ENCODE measurements around the gene TCAP. TPM values are rescaled to one million over a fixed set of nuclear protein-coding genes. Genes with fewer than 3 reads are reported as not detected.
A peak's percentile ranks its signal among the peaks of the same experiment; 100 is the strongest.

Gene TCAP
- total RNA-seq, 4 donors from 2014 or later: 0.25 to 3.6 (median 1.5) TPM

GRCh38 chr17:39687101-39687545, 22.0 kb downstream of the TCAP start:
- Histone ChIP-seq H3K27me3 (no peaks in the 10 kb centered on the region), H3K4me1 (peaks cover 0 to 20% (median 8%) of the 10 kb centered on the region in 3 donors), H3K9me3 (no peaks in the 10 kb centered on the region), H3K36me3 (peaks cover 0 to 34% of the 10 kb centered on the region in 2 donors), H3K4me3 (peak overlapping the region; percentile 69 to 76), H3K27ac (peak overlapping the region in 3 of 4 donors; percentile 90 to 93 (median 91))
- no peak for ATAC-seq
- TF ChIP-seq POLR2A (IDR thresholded peaks at IDR 0.05) (no peak), CTCF (IDR thresholded peaks at IDR 0.05) (no peak), EP300 (IDR thresholded peaks at IDR 0.05) (no peak), POLR2AphosphoS5 (IDR thresholded peaks at IDR 0.05) (no peak)
- WGBS, 2 donors (ENCODE audit: low coverage in 1 of 2): 44 to 80% methylated on average over 1 to 5 of the region's 6 CpGs

GRCh38 chr17:39687546-39688474, 22.7 kb downstream of the TCAP start, which contains the start of gene PGAP3:
Gene PGAP3, minus strand, starts transcription at chr17:39688057. Its CDS starts 43 bp downstream, at chr17:39688014.
- H3K27me3 ChIP-seq: no peaks in the 10 kb centered on the region
- H3K4me1 ChIP-seq: peaks cover 0 to 20% (median 8%) of the 10 kb centered on the region in 3 donors
- 1 to 3% methylated on average over 10 to 14 of the region's 45 CpGs for WGBS, 2 donors (ENCODE audit: low coverage in 1 of 2)
- peaks cover 0 to 30% of the 10 kb centered on the region in 2 donors for H3K36me3 ChIP-seq
- peak within 1 kb of the TSS; percentile 55 to 93 (median 90) for H3K27ac ChIP-seq
- ATAC-seq: peak; percentile 94
- TF ChIP-seq CTCF (IDR thresholded peaks at IDR 0.05) (peak in 1 of 4 experiments; percentile 24), POLR2AphosphoS5 (IDR thresholded peaks at IDR 0.05) (peak; percentile 45), EP300 (IDR thresholded peaks at IDR 0.05) (no peak), POLR2A (IDR thresholded peaks at IDR 0.05) (peak in 1 of 2 donors; percentile 33)
- peak within 1 kb of the TSS; percentile 69 to 76 for H3K4me3 ChIP-seq
- H3K9me3 ChIP-seq: no peaks in the 10 kb centered on the region

- Histone ChIP-seq H3K9me3 (no peaks in the 10 kb centered on the region), H3K36me3 (peaks cover 0 to 24% of the 10 kb centered on the region in 2 donors), H3K27me3 (no peaks in the 10 kb centered on the region), H3K27ac (peak overlapping the region; percentile 55 to 93 (median 90)), H3K4me3 (peak overlapping the region; percentile 69 to 76), H3K4me1 (peaks cover 0 to 20% (median 8%) of the 10 kb centered on the region in 3 donors)
- TF ChIP-seq POLR2AphosphoS5 (IDR thresholded peaks at IDR 0.05) (no peak), POLR2A (IDR thresholded peaks at IDR 0.05) (no peak), CTCF (IDR thresholded peaks at IDR 0.05) (no peak), EP300 (IDR thresholded peaks at IDR 0.05) (no peak)
- no peak for ATAC-seq
- WGBS, 2 donors (ENCODE audit: low coverage in 1 of 2): 10 to 16% methylated on average over 6 of the region's 6 CpGs
Observed at GRCh38 chr17:39688475-39688835, 23.3 kb downstream of the TCAP start.

GRCh38 chr17:39688945-39689344, 23.8 kb downstream of the TCAP start:
- H3K27ac ChIP-seq: no peak overlapping the region

More at GRCh38 chr17:39688945-39689344, 23.8 kb downstream of the TCAP start:
- no peak overlapping the region for H3K4me3 ChIP-seq
- no peak for ATAC-seq
- peaks cover 0 to 19% of the 10 kb centered on the region in 2 donors for H3K36me3 ChIP-seq
- no peaks in the 10 kb centered on the region for H3K27me3 ChIP-seq
- no peaks in the 10 kb centered on the region for H3K9me3 ChIP-seq
- no peak for TF ChIP-seq POLR2AphosphoS5 (IDR thresholded peaks at IDR 0.05)
- TF ChIP-seq CTCF (IDR thresholded peaks at IDR 0.05): no peak
- 29 to 31% methylated on average over 3 of the region's 3 CpGs for WGBS, 2 donors (ENCODE audit: low coverage in 1 of 2)
- H3K4me1 ChIP-seq: peaks cover 0 to 20% (median 8%) of the 10 kb centered on the region in 3 donors

Data from gastroesophageal sphincter (tissue), 4 donors.